ENCODE data around the gene CSF1. TPM values are rescaled to one million over a fixed set of nuclear protein-coding genes. Genes with fewer than 3 reads are reported as not detected.

Gene CSF1
- total and polyA plus RNA-seq, 2 of the 13 experiments (the other 11 are each of a cell fraction or from before 2014, with no cell fraction given), result 4.6 to 13.3 TPM

DNA sequence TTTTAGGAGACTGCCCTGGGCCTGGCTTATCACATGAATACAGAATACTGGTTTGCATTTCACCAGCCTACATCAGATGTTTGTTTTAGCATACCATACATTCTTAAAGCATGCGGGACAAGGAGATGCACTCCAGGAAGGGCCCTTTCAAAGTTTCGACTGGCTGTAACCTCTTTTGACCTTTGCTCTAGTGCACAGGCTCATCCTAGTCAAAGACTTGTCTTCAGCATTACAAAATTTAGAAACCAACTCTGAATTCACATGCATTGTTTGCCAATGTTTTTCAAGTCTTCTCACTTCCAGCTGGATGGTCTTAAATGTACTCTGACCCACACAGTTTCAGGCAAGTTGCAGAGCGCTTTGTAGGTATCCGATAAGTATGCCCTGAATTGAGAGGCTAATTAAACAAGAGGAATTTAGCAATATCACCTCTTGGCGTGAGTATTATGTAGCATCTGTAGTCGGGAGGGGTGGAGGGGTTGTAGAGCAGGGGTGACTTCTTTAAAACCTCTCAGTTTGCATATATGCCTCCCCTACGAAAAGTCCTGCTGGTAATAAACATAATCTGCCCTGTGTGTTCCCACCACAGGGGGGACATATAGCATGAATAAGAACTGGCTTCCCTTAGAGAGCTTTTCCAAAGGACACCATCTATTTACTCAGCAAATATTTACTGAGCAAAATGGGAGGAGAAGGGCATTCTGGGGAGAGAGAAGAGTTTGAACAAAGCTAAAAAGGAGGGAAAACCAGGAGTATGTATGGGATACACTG lies 49.5 kb downstream of the CSF1 start (continued):
- TF ChIP-seq MTF2 (CRISPR knock-in tag; IDR thresholded peaks at IDR 0.05; ENCODE audit: borderline replicate concordance) (no peak), ZNF772 (CRISPR knock-in tag; IDR thresholded peaks at IDR 0.05) (0 out of 2 replicates have a peak, but pooled peaks have one; percentile 55), ZFP90 (CRISPR knock-in tag; IDR thresholded peaks at IDR 0.05; ENCODE audit: borderline replicate concordance) (peak; percentile 71; the same call in 1 of the 2 replicates), NR1H2 (CRISPR knock-in tag; IDR thresholded peaks at IDR 0.05; ENCODE audit: borderline replicate concordance, low read depth) (no peak), MED13 (CRISPR knock-in tag; IDR thresholded peaks at IDR 0.05) (0 out of 2 replicates have a peak, but pooled peaks have one; percentile 43), MIXL1 (CRISPR knock-in tag; IDR thresholded peaks at IDR 0.05) (peak; percentile 79), ZNF296 (CRISPR knock-in tag; conservative IDR thresholded peaks at IDR 0.05) (no peak), TBX3 (IDR thresholded peaks at IDR 0.05; ENCODE audit: borderline replicate concordance) (peak; percentile 60; the same call in 1 of the 2 replicates), HDAC1 (CRISPR knock-in tag; IDR thresholded peaks at IDR 0.05) (peak; percentile 55), STAG1 (CRISPR knock-in tag; IDR thresholded peaks at IDR 0.05) (peak; percentile 30), CEBPG (CRISPR knock-in tag; IDR thresholded peaks at IDR 0.05) (peak; percentile 43; the same call in 1 of the 2 replicates), NR2C2 (CRISPR knock-in tag; IDR thresholded peaks at IDR 0.05; ENCODE audit: borderline replicate concordance) (peak; percentile 72), ZNF841 (CRISPR knock-in tag; IDR thresholded peaks at IDR 0.05; ENCODE audit: borderline replicate concordance) (no peak), FOXO1 (CRISPR knock-in tag; IDR thresholded peaks at IDR 0.05) (peak; percentile 40; the same call in 1 of the 2 replicates), YY1 (IDR thresholded peaks at IDR 0.05; ENCODE audit: insufficient read depth, insufficient replicate concordance, low read depth, low read length) (no peak), NCOR1 (IDR thresholded peaks at IDR 0.05; ENCODE audit: borderline replicate concordance, low read length) (peak; percentile 64; the same call in 1 of the 2 replicates)
- TF ChIP-seq, protein P1, sequence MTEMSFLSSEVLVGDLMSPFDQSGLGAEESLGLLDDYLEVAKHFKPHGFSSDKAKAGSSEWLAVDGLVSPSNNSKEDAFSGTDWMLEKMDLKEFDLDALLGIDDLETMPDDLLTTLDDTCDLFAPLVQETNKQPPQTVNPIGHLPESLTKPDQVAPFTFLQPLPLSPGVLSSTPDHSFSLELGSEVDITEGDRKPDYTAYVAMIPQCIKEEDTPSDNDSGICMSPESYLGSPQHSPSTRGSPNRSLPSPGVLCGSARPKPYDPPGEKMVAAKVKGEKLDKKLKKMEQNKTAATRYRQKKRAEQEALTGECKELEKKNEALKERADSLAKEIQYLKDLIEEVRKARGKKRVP (CRISPR knock-in tag; IDR thresholded peaks at IDR 0.05), result peak in 1 of 2 experiments; percentile 87; a peak in 2 of 4 replicates
- TF ChIP-seq, protein P2, sequence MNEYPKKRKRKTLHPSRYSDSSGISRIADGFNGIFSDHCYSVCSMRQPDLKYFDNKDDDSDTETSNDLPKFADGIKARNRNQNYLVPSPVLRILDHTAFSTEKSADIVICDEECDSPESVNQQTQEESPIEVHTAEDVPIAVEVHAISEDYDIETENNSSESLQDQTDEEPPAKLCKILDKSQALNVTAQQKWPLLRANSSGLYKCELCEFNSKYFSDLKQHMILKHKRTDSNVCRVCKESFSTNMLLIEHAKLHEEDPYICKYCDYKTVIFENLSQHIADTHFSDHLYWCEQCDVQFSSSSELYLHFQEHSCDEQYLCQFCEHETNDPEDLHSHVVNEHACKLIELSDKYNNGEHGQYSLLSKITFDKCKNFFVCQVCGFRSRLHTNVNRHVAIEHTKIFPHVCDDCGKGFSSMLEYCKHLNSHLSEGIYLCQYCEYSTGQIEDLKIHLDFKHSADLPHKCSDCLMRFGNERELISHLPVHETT (CRISPR knock-in tag; conservative IDR thresholded peaks at IDR 0.05), result 0 out of 2 replicates have a peak, but pooled peaks have one; percentile 42
- TF ChIP-seq, protein P3, sequence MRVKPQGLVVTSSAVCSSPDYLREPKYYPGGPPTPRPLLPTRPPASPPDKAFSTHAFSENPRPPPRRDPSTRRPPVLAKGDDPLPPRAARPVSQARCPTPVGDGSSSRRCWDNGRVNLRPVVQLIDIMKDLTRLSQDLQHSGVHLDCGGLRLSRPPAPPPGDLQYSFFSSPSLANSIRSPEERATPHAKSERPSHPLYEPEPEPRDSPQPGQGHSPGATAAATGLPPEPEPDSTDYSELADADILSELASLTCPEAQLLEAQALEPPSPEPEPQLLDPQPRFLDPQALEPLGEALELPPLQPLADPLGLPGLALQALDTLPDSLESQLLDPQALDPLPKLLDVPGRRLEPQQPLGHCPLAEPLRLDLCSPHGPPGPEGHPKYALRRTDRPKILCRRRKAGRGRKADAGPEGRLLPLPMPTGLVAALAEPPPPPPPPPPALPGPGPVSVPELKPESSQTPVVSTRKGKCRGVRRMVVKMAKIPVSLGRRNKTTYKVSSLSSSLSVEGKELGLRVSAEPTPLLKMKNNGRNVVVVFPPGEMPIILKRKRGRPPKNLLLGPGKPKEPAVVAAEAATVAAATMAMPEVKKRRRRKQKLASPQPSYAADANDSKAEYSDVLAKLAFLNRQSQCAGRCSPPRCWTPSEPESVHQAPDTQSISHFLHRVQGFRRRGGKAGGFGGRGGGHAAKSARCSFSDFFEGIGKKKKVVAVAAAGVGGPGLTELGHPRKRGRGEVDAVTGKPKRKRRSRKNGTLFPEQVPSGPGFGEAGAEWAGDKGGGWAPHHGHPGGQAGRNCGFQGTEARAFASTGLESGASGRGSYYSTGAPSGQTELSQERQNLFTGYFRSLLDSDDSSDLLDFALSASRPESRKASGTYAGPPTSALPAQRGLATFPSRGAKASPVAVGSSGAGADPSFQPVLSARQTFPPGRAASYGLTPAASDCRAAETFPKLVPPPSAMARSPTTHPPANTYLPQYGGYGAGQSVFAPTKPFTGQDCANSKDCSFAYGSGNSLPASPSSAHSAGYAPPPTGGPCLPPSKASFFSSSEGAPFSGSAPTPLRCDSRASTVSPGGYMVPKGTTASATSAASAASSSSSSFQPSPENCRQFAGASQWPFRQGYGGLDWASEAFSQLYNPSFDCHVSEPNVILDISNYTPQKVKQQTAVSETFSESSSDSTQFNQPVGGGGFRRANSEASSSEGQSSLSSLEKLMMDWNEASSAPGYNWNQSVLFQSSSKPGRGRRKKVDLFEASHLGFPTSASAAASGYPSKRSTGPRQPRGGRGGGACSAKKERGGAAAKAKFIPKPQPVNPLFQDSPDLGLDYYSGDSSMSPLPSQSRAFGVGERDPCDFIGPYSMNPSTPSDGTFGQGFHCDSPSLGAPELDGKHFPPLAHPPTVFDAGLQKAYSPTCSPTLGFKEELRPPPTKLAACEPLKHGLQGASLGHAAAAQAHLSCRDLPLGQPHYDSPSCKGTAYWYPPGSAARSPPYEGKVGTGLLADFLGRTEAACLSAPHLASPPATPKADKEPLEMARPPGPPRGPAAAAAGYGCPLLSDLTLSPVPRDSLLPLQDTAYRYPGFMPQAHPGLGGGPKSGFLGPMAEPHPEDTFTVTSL (CRISPR knock-in tag; IDR thresholded peaks at IDR 0.05; ENCODE audit: borderline replicate concordance), result peak; percentile 85; the same call in 1 of the 2 replicates
- TF ChIP-seq, protein P4, sequence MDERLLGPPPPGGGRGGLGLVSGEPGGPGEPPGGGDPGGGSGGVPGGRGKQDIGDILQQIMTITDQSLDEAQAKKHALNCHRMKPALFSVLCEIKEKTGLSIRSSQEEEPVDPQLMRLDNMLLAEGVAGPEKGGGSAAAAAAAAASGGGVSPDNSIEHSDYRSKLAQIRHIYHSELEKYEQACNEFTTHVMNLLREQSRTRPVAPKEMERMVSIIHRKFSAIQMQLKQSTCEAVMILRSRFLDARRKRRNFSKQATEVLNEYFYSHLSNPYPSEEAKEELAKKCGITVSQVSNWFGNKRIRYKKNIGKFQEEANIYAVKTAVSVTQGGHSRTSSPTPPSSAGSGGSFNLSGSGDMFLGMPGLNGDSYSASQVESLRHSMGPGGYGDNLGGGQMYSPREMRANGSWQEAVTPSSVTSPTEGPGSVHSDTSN (CRISPR knock-in tag; IDR thresholded peaks at IDR 0.05), result no peak

Measured in HepG2 (cell line).